SK-N-SH (cell line): ENCODE results near the gene C3. TPM values are rescaled to one million over a fixed set of nuclear protein-coding genes. Genes with fewer than 3 reads are reported as not detected.

Experiments used
- CTCF ChIA-PET: fragments of 300-600, 350-600 bp; formaldehyde crosslinking; extraction: SDS; loops from one replicate; lab custom pipeline; 2021; lab: Yijun Ruan, JAX
- POLR2A ChIA-PET: fragments of 350-600 bp; sonication (Branson Sonifier 250); formaldehyde crosslinking; extraction: SDS; loops from one replicate; lab custom pipeline; 2020; ENCODE audit warnings: antibody characterized with exemption, inconsistent platforms; lab: Yijun Ruan, JAX
- DNase-seq: peaks from one replicate; pipeline ENCODE4 v3.0.0; 2012
- H2AFZ ChIP-seq: fragments of 200-600 bp; sonication (generic); 2 replicates; pipeline ENCODE4 v1.8.1; 2016; ENCODE audit warnings: antibody characterized with exemption, mild to moderate bottlenecking, low read depth
- H3F3A ChIP-seq: fragments of 200-600 bp; sonication (generic); replicated peaks from 2 replicates; pipeline ENCODE3; 2016; ENCODE audit warnings: antibody characterized with exemption, mild to moderate bottlenecking; ENCODE audit not compliant: insufficient read depth
- H3K27ac ChIP-seq, 2 experiments: fragments of 200-500 bp in 1 of 2; fragments of 200-600 bp in 1 of 2; sonication (Bioruptor generic) in 1 of 2; sonication (generic), shearing (Covaris generic) in 1 of 2; 2 replicates each; pipeline versions ENCODE4 v1.5.1 to v1.6.1; 2014 to 2016; ENCODE audit warnings: low read depth in 2 of 2, inconsistent platforms in 1 of 2, low read length in 1 of 2, mild to moderate bottlenecking in 1 of 2, mixed read lengths in 1 of 2
- H3K27me3 ChIP-seq: fragments of 200-600 bp; sonication (generic), shearing (Covaris generic); 2 replicates; pipeline ENCODE4 v1.6.1; 2016; ENCODE audit warnings: mixed run types; ENCODE audit not compliant: insufficient read depth
- H3K36me3 ChIP-seq, 2 experiments: fragments of 200-500 bp in 1 of 2; fragments of 200-600 bp in 1 of 2; sonication (Bioruptor generic) in 1 of 2; sonication (generic) in 1 of 2; replicated peaks in 1 of 2; 2 replicates each; pipeline versions ENCODE3 to v1.5.1; 2014 to 2016; ENCODE audit warnings: low read length in 1 of 2, mild to moderate bottlenecking in 1 of 2; ENCODE audit not compliant: insufficient read depth in 2 of 2, control insufficient read depth in 1 of 2
- H3K4me1 ChIP-seq, 2 experiments: fragments of 200-500 bp in 1 of 2; fragments of 200-600 bp in 1 of 2; sonication (Bioruptor generic) in 1 of 2; sonication (generic), shearing (Covaris generic) in 1 of 2; 2 replicates each; pipeline versions ENCODE4 v1.5.1 to v1.6.1; 2014 to 2016; ENCODE audit warnings: low read depth in 1 of 2, low read length in 1 of 2, mixed run types in 1 of 2; ENCODE audit not compliant: insufficient read depth in 2 of 2, control insufficient read depth in 1 of 2
- H3K4me2 ChIP-seq: fragments of 200-600 bp; sonication (generic), shearing (Covaris generic); 2 replicates; pipeline ENCODE4 v1.6.1; 2017; ENCODE audit warnings: mixed run types
- H3K4me3 ChIP-seq, 2 experiments: fragments of 200-500 bp in 1 of 2; fragments of 200-600 bp in 1 of 2; sonication (Bioruptor generic) in 1 of 2; sonication (generic), shearing (Covaris generic) in 1 of 2; 2 replicates each; pipeline versions ENCODE4 v1.5.1 to v1.8.1; 2014 to 2016; ENCODE audit warnings: low read depth in 2 of 2, inconsistent platforms in 1 of 2, low read length in 1 of 2, mild to moderate bottlenecking in 1 of 2, mixed read lengths in 1 of 2, moderate library complexity in 1 of 2
- H3K79me2 ChIP-seq: fragments of 200-600 bp; sonication (generic); 2 replicates; pipeline ENCODE4 v1.8.1; 2017; ENCODE audit warnings: mild to moderate bottlenecking; ENCODE audit not compliant: insufficient read depth
- H3K9ac ChIP-seq: fragments of 200-600 bp; sonication (generic); 2 replicates; pipeline ENCODE4 v1.6.1; 2017; ENCODE audit warnings: mixed run types
- H3K9me2 ChIP-seq: fragments of 200-600 bp; sonication (generic); 2 replicates; pipeline ENCODE4 v1.6.1; 2017; ENCODE audit warnings: mixed run types
- H3K9me3 ChIP-seq: fragments of 200-600 bp; sonication (generic); 2 replicates; pipeline ENCODE4 v1.6.1; 2017; ENCODE audit warnings: mixed run types, mild to moderate bottlenecking, moderate library complexity
- H4K20me1 ChIP-seq: fragments of 200-600 bp; sonication (generic); 2 replicates; pipeline ENCODE4 v1.6.1; 2017; ENCODE audit warnings: mild to moderate bottlenecking, mixed run types; ENCODE audit not compliant: insufficient read depth
- CTCF ChIP-seq: fragments of 200-600 bp; sonication (generic); IDR thresholded peaks from 2 replicates; pipeline ENCODE4 v1.6.1; 2017; ENCODE audit warnings: antibody characterized with exemption, mild to moderate bottlenecking, moderate library complexity
- EP300 ChIP-seq, 2 experiments: IDR thresholded peaks; 2 replicates each; pipeline versions ENCODE4 v1.4.0 to v1.6.1; 2012; ENCODE audit warnings: borderline replicate concordance in 1 of 2, low read depth in 1 of 2, low read length in 1 of 2
- FOXJ3 ChIP-seq: sonication (generic); formaldehyde crosslinking; IDR thresholded peaks from 2 replicates; pipeline ENCODE4 v1.5.1; 2020; ENCODE audit warnings: mild to moderate bottlenecking, missing genetic modification reagents
- FOXM1 ChIP-seq: IDR thresholded peaks from 2 replicates; pipeline ENCODE4 v1.4.0; 2012; ENCODE audit warnings: low read depth, mild to moderate bottlenecking
- GABPA ChIP-seq: IDR thresholded peaks from 2 replicates; pipeline ENCODE4 v1.4.0; 2012; ENCODE audit warnings: low read depth, mild to moderate bottlenecking
- GATA2 ChIP-seq: sonication (generic); formaldehyde crosslinking; IDR thresholded peaks from 2 replicates; pipeline ENCODE4 v1.5.0; 2020; ENCODE audit warnings: mild to moderate bottlenecking, missing genetic modification reagents
- IRF3 ChIP-seq: fragments of 150-350 bp; IDR thresholded peaks from 2 replicates; pipeline ENCODE4 v1.6.1; 2016; ENCODE audit warnings: mild to moderate bottlenecking, low read depth, low read length
- MAX ChIP-seq: IDR thresholded peaks from 2 replicates; pipeline ENCODE4 v1.4.0; 2012; ENCODE audit warnings: low read depth
- MEF2A ChIP-seq: IDR thresholded peaks from 2 replicates; pipeline ENCODE4 v1.4.0; 2012; ENCODE audit warnings: low read depth, borderline replicate concordance
- NFIC ChIP-seq: IDR thresholded peaks from 2 replicates; pipeline ENCODE4 v1.4.0; 2012; ENCODE audit warnings: borderline replicate concordance
- RAD21 ChIP-seq: IDR thresholded peaks from 2 replicates; pipeline ENCODE4 v1.6.1; 2012; ENCODE audit warnings: mild to moderate bottlenecking, low read length
- RCOR1 ChIP-seq: fragments of 150-350 bp; IDR thresholded peaks from 2 replicates; pipeline ENCODE4 v1.6.1; 2017; ENCODE audit warnings: antibody characterized with exemption, low read length
- RFX5 ChIP-seq: IDR thresholded peaks from 2 replicates; pipeline ENCODE4 v1.6.1; 2012; ENCODE audit warnings: mild to moderate bottlenecking, improper control_type of control experiment, low read length
- RXRA ChIP-seq: IDR thresholded peaks from 2 replicates; pipeline ENCODE4 v1.4.0; 2012; ENCODE audit warnings: low read depth, mild to moderate bottlenecking, borderline replicate concordance
- SIN3A ChIP-seq: IDR thresholded peaks from 2 replicates; pipeline ENCODE4 v1.6.1; 2012; ENCODE audit warnings: low read depth, mild to moderate bottlenecking, low read length, moderate library complexity, borderline replicate concordance
- SMC3 ChIP-seq: IDR thresholded peaks from 2 replicates; pipeline ENCODE4 v1.6.1; 2012; ENCODE audit warnings: low read depth, low read length, improper control_type of control experiment
- USF1 ChIP-seq: IDR thresholded peaks from 2 replicates; pipeline ENCODE4 v1.4.0; 2012; ENCODE audit warnings: low read depth, borderline replicate concordance
- USF2 ChIP-seq: fragments of 150-350 bp; IDR thresholded peaks from 2 replicates; pipeline ENCODE4 v1.6.1; 2017; ENCODE audit warnings: antibody characterized with exemption, low read length, low read depth, borderline replicate concordance
- WGBS: methylation state at CpG from one replicate; pipeline ENCODE4 v1.1.6; 2017; ENCODE audit warnings: low lambda C conversion rate; 5-methylcytosine and 5-hydroxymethylcytosine counted together
- polyA plus RNA-seq, 3 experiments: library from polyadenylated mRNA; depleted of rRNA; stranded (reverse); fragments of >200 nt; gene quantifications; 2 replicates each; pipeline ENCODE4 v1.2.3, GENCODE V29; 2012

C3 gene
- polyA plus RNA-seq, 1 of the 3 experiments (the other 2 are of a cell fraction): 0.67 TPM

- 40% methylated on average over 15 of the region's 15 CpGs for WGBS
- DNase-seq: no peak
- no peaks in the 10 kb centered on the region for H3K9me2 ChIP-seq
- no peaks in the 10 kb centered on the region for H3K79me2 ChIP-seq
- no peak overlapping the region for H3K9ac ChIP-seq
- no peaks in the 10 kb centered on the region for H3F3A ChIP-seq
- H3K4me2 ChIP-seq: no peak overlapping the region
- CTCF ChIA-PET: interaction anchor here (1.4 to 1.5 kb wide), 2 partner anchors 8 to 9 kb away, joined by 3 to 4 read pairs; no protein-coding TSS in a partner anchor
- no peaks in the 10 kb centered on the region for H3K9me3 ChIP-seq
- H3K36me3 ChIP-seq: no peaks in the 10 kb centered on the region
- no peak overlapping the region for H3K27ac ChIP-seq
- no peaks in the 10 kb centered on the region for H4K20me1 ChIP-seq
- no peaks in the 10 kb centered on the region for H3K4me1 ChIP-seq
- peaks cover 11% of the 10 kb centered on the region for H3K27me3 ChIP-seq
- no peak for TF ChIP-seq FOXJ3 (CRISPR knock-in tag)
- no peak for TF ChIP-seq RFX5
- TF ChIP-seq GABPA: no peak
- TF ChIP-seq USF2: no peak
- TF ChIP-seq IRF3: no peak
- TF ChIP-seq MEF2A: no peak
- no peak for TF ChIP-seq FOXM1
- no peak for TF ChIP-seq MAX
- no peak for TF ChIP-seq NFIC
- TF ChIP-seq SIN3A: no peak
- no peak for TF ChIP-seq CTCF
- TF ChIP-seq RCOR1: no peak
- no peak for TF ChIP-seq USF1
- no peak for TF ChIP-seq EP300 (IDR thresholded peaks at IDR 0.05; ENCODE audit: borderline replicate concordance in 1 of 2, low read depth in 1 of 2, low read length in 1 of 2)
- no peak for TF ChIP-seq RXRA
- TF ChIP-seq GATA2 (CRISPR knock-in tag): no peak
- TF ChIP-seq SMC3: no peak
- no peak for TF ChIP-seq RAD21
- TF ChIP-seq, all 33 proteins: peak for 0
- Histone ChIP-seq H3K4me3 (no peak overlapping the region), H2AFZ (no peak overlapping the region)
- POLR2A ChIA-PET: no interaction called here
These were observed 4.4 kb upstream of the C3 start for GRCh38 chr19:6724631-6725492.
